ENCODE results near the gene FOXJ2.
"Not testable (repeated sequence)": the region's sequence is repeated elsewhere in the genome, so short reads cannot be mapped to it uniquely, and the experiment has no call there.

Gene FOXJ2

GRCh38 chr12:7994731-7995205 is 37.7 kb upstream of the FOXJ2 start:
- TF ChIP-seq CTCF (IDR thresholded peaks at IDR 0.05; ENCODE audit: low read depth, low read length) = no peak
- peak; percentile 82 to 83 for DNase-seq (ENCODE audit: low read depth in 2 of 2)
- no peak overlapping the region for H3K4me3 ChIP-seq (replicated peaks in 1 of 2; ENCODE audit: low read depth in 2 of 2, low read length in 2 of 2)

- H3K4me3 ChIP-seq (replicated peaks in 1 of 2; ENCODE audit: low read depth in 2 of 2, low read length in 2 of 2) = no peak overlapping the region
- DNase-seq (ENCODE audit: low read depth in 2 of 2) = peak; percentile 89 to 93
- peak; percentile 73 for TF ChIP-seq CTCF (IDR thresholded peaks at IDR 0.05; ENCODE audit: low read depth, low read length)
Measured at GRCh38 chr12:7995266-7995963, 37.1 kb upstream of the FOXJ2 start.

DNA sequence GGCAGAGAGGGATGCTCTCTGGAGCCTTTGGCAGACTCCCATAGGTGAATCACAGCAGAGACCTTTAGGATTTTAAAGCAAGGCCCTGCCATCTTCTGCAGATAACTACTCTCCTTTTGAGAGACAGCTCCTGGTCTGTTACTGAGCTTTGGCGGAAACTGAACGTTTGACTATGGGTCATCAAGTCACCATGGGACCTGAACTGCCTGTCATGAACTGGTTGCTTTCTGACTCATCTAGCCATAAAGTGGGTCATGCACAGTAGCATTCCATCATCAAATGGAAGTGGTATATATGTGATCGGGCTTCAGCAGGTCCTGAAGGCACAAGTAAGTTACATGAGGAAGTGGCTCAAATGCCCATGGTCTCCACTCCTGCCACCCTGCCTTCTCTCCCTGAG is 31.7 kb upstream of the FOXJ2 start:
- not testable (repeated sequence) for H3K4me3 ChIP-seq (replicated peaks in 1 of 2; ENCODE audit: low read depth in 2 of 2, low read length in 2 of 2); DNase-seq (ENCODE audit: low read depth in 2 of 2)

- DNase-seq (ENCODE audit: low read depth in 2 of 2); H3K4me3 ChIP-seq (replicated peaks in 1 of 2; ENCODE audit: low read depth in 2 of 2, low read length in 2 of 2): not testable (repeated sequence)
Measured at GRCh38 chr12:8001496-8001895, 31.0 kb upstream of the FOXJ2 start.

GRCh38 chr12:8004897-8005296 is 27.6 kb upstream of the FOXJ2 start:
- not testable (repeated sequence) for DNase-seq (ENCODE audit: low read depth in 2 of 2); H3K4me3 ChIP-seq (replicated peaks in 1 of 2; ENCODE audit: low read depth in 2 of 2, low read length in 2 of 2)

- no peak overlapping the region for H3K4me3 ChIP-seq (replicated peaks in 1 of 2; ENCODE audit: low read depth in 2 of 2, low read length in 2 of 2)
- no peak for TF ChIP-seq CTCF (IDR thresholded peaks at IDR 0.05; ENCODE audit: low read depth, low read length)
Measured at GRCh38 chr12:8011331-8011730, 21.2 kb upstream of the FOXJ2 start.

GRCh38 chr12:8012651-8013309 is 19.7 kb upstream of the FOXJ2 start:
- no peak for TF ChIP-seq CTCF (IDR thresholded peaks at IDR 0.05; ENCODE audit: low read depth, low read length)
- no peak overlapping the region for H3K4me3 ChIP-seq (replicated peaks in 1 of 2; ENCODE audit: low read depth in 2 of 2, low read length in 2 of 2)
- no peak for DNase-seq (ENCODE audit: low read depth in 2 of 2)

More at GRCh38 chr12:8011331-8011730, 21.2 kb upstream of the FOXJ2 start:
- DNase-seq (ENCODE audit: low read depth in 2 of 2) = no peak

DNA sequence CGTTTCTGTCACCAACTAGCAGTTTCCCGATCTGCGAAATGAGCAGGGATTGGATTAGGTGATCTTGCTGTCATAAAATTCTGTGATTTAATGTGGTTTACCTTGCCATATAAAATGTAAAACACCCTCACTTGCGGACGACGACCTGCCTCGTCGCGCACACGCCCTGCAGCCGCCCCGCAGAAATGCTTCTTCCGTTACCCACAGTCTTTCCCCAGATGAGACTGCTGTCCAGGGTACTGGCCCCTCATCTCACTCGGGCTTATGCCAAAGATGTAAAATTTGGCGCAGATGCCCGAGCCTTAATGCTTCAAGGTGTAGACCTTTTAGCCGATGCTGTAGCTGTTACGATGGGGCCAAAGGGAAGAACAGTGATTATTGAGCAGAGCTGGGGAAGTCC is 17.7 kb upstream of the FOXJ2 start:
- H3K4me3 ChIP-seq (replicated peaks in 1 of 2; ENCODE audit: low read depth in 2 of 2, low read length in 2 of 2) = no peak overlapping the region
- no peak for TF ChIP-seq CTCF (IDR thresholded peaks at IDR 0.05; ENCODE audit: low read depth, low read length)
- DNase-seq (ENCODE audit: low read depth in 2 of 2) = no peak

GRCh38 chr12:8018213-8018612 is 14.3 kb upstream of the FOXJ2 start:
- not testable (repeated sequence) for DNase-seq (ENCODE audit: low read depth in 2 of 2); H3K4me3 ChIP-seq (replicated peaks in 1 of 2; ENCODE audit: low read depth in 2 of 2, low read length in 2 of 2)
